ENCODE measurements around the gene PIP4K2B. TPM values are rescaled to one million over a fixed set of nuclear protein-coding genes. Genes with fewer than 3 reads are reported as not detected.
"Not testable (repeated sequence)": the region's sequence is repeated elsewhere in the genome, so short reads cannot be mapped to it uniquely, and the experiment has no call there.

The PIP4K2B gene
- total RNA-seq, 2 experiments from 2014 or later, result 49.9 to 51.4 TPM

- peaks cover 45% of the 10 kb centered on the region for H3K36me3 Mint-ChIP-seq (ENCODE audit: low read depth)
- ATAC-seq (no peak), DNase-seq (no peak)
- no peaks in the 10 kb centered on the region for H3K27me3 Mint-ChIP-seq (ENCODE audit: low read depth)
- peak overlapping the region; percentile 41 for H3K27ac Mint-ChIP-seq
- CTCF ChIA-PET, result interaction anchor here (1.5 kb wide), 1 partner anchor 37 kb away, joined by 3 read pairs; no protein-coding TSS in a partner anchor
- H3K9me3 Mint-ChIP-seq (ENCODE audit: insufficient read depth), result no peaks in the 10 kb centered on the region
- H3K4me1 Mint-ChIP-seq (ENCODE audit: low read depth), result peaks cover 39% of the 10 kb centered on the region
- peak overlapping the region; percentile 84 for H3K4me3 Mint-ChIP-seq
- POLR2A ChIA-PET, result interaction anchor here (0.9 to 1.2 kb wide), 2 partner anchors 57 to 72 kb away, joined by 3 read pairs; partner anchors contain the start of gene RPL23
Measured at GRCh38 chr17:38797158-38797490, 2.2 kb downstream of the PIP4K2B start.

GRCh38 chr17:38796451-38797157, 2.8 kb downstream of the PIP4K2B start:
- H3K27me3 Mint-ChIP-seq (ENCODE audit: low read depth), result no peaks in the 10 kb centered on the region
- peak overlapping the region; percentile 26 for H3K27ac Mint-ChIP-seq
- POLR2A ChIA-PET, result no interaction called here

GRCh38 chr17:38794221-38794620, 5.1 kb downstream of the PIP4K2B start:
- ChIA-PET POLR2A (interaction anchor here (0.6 to 0.9 kb wide), 2 partner anchors 8 to 28 kb away, joined by 3 read pairs; no protein-coding TSS in a partner anchor), CTCF (interaction anchor here (0.7 kb wide), 1 partner anchor 34 kb away, joined by 3 read pairs; no protein-coding TSS in a partner anchor)
- H3K4me1 Mint-ChIP-seq (ENCODE audit: low read depth), result peaks cover 31% of the 10 kb centered on the region
- no peak overlapping the region for H3K4me3 Mint-ChIP-seq
- H3K27ac Mint-ChIP-seq, result no peak overlapping the region
- peaks cover 33% of the 10 kb centered on the region for H3K36me3 Mint-ChIP-seq (ENCODE audit: low read depth)
- no peaks in the 10 kb centered on the region for H3K27me3 Mint-ChIP-seq (ENCODE audit: low read depth)
- DNase-seq, result no peak
- no peaks in the 10 kb centered on the region for H3K9me3 Mint-ChIP-seq (ENCODE audit: insufficient read depth)
- no peak for ATAC-seq

More at GRCh38 chr17:38796451-38797157, 2.8 kb downstream of the PIP4K2B start:
- Mint-ChIP-seq H3K4me1 (ENCODE audit: low read depth) (peaks cover 39% of the 10 kb centered on the region), H3K4me3 (no peak overlapping the region), H3K9me3 (ENCODE audit: insufficient read depth) (no peaks in the 10 kb centered on the region), H3K36me3 (ENCODE audit: low read depth) (peaks cover 42% of the 10 kb centered on the region)
- DNase-seq (no peak), ATAC-seq (no peak)
- CTCF ChIA-PET, result interaction anchor here (1.5 kb wide), 1 partner anchor 37 kb away, joined by 3 read pairs; no protein-coding TSS in a partner anchor

- CTCF ChIA-PET, result no interaction called here
- DNase-seq (no peak), ATAC-seq (no peak)
- no peaks in the 10 kb centered on the region for H3K27me3 Mint-ChIP-seq (ENCODE audit: low read depth)
- H3K9me3 Mint-ChIP-seq (ENCODE audit: insufficient read depth), result no peaks in the 10 kb centered on the region
- POLR2A ChIA-PET, result no interaction called here
- H3K4me3 Mint-ChIP-seq, result no peak overlapping the region
- H3K36me3 Mint-ChIP-seq (ENCODE audit: low read depth), result peaks cover 19% of the 10 kb centered on the region
- peaks cover 6% of the 10 kb centered on the region for H3K4me1 Mint-ChIP-seq (ENCODE audit: low read depth)
- H3K27ac Mint-ChIP-seq, result no peak overlapping the region
Measured at GRCh38 chr17:38791162-38791561, 8.2 kb downstream of the PIP4K2B start.

GRCh38 chr17:38790148-38790707, 9.1 kb downstream of the PIP4K2B start:
- CTCF ChIA-PET; H3K9me3 Mint-ChIP-seq (ENCODE audit: insufficient read depth); H3K4me3 Mint-ChIP-seq; H3K27ac Mint-ChIP-seq; H3K27me3 Mint-ChIP-seq (ENCODE audit: low read depth); POLR2A ChIA-PET; ATAC-seq; H3K4me1 Mint-ChIP-seq (ENCODE audit: low read depth); DNase-seq: not testable (repeated sequence)
- peaks cover 25% of the 10 kb centered on the region for H3K36me3 Mint-ChIP-seq (ENCODE audit: low read depth)

GRCh38 chr17:38789185-38789584, 10.2 kb downstream of the PIP4K2B start:
- CTCF ChIA-PET, result interaction anchor here (1.7 kb wide), 1 partner anchor 27 kb away, joined by 6 read pairs; no protein-coding TSS in a partner anchor
- POLR2A ChIA-PET, result no interaction called here
- no peak overlapping the region for H3K4me3 Mint-ChIP-seq
- peaks cover 32% of the 10 kb centered on the region for H3K36me3 Mint-ChIP-seq (ENCODE audit: low read depth)
- DNase-seq (no peak), ATAC-seq (no peak)
- H3K4me1 Mint-ChIP-seq (ENCODE audit: low read depth), result peaks cover 3% of the 10 kb centered on the region
- no peaks in the 10 kb centered on the region for H3K27me3 Mint-ChIP-seq (ENCODE audit: low read depth)
- no peaks in the 10 kb centered on the region for H3K9me3 Mint-ChIP-seq (ENCODE audit: insufficient read depth)
- no peak overlapping the region for H3K27ac Mint-ChIP-seq

- H3K27ac Mint-ChIP-seq, result not testable (repeated sequence)
- POLR2A ChIA-PET, result interaction anchor here (0.6 kb wide), 1 partner anchor 224 kb away, joined by 4 read pairs; no protein-coding TSS in a partner anchor
Measured at GRCh38 chr17:38787999-38788398, 11.4 kb downstream of the PIP4K2B start.

GRCh38 chr17:38786372-38786771, 13.0 kb downstream of the PIP4K2B start:
- Mint-ChIP-seq H3K9me3 (ENCODE audit: insufficient read depth) (no peaks in the 10 kb centered on the region), H3K4me3 (no peak overlapping the region), H3K27me3 (ENCODE audit: low read depth) (no peaks in the 10 kb centered on the region), H3K36me3 (ENCODE audit: low read depth) (peaks cover 31% of the 10 kb centered on the region), H3K4me1 (ENCODE audit: low read depth) (peaks cover 8% of the 10 kb centered on the region), H3K27ac (no peak overlapping the region)
- ChIA-PET CTCF (no interaction called here), POLR2A (interaction anchor here (0.6 to 1.4 kb wide), 2 partner anchors 39 to 1020 kb away, joined by 4 to 6 read pairs; partner anchors contain the start of gene CWC25)
- DNase-seq (no peak), ATAC-seq (no peak)

More at GRCh38 chr17:38787999-38788398, 11.4 kb downstream of the PIP4K2B start:
- not testable (repeated sequence) for H3K4me3 Mint-ChIP-seq; H3K27me3 Mint-ChIP-seq (ENCODE audit: low read depth); DNase-seq; ATAC-seq; H3K9me3 Mint-ChIP-seq (ENCODE audit: insufficient read depth); H3K4me1 Mint-ChIP-seq (ENCODE audit: low read depth)
- CTCF ChIA-PET, result interaction anchor here (0.7 to 1.7 kb wide), 2 partner anchors 26 to 195 kb away, joined by 3 to 6 read pairs; no protein-coding TSS in a partner anchor
- H3K36me3 Mint-ChIP-seq (ENCODE audit: low read depth), result peaks cover 32% of the 10 kb centered on the region

GRCh38 chr17:38783227-38783626, 16.1 kb downstream of the PIP4K2B start:
- ATAC-seq (no peak), DNase-seq (no peak)
- Mint-ChIP-seq H3K4me3 (no peak overlapping the region), H3K27me3 (ENCODE audit: low read depth) (no peaks in the 10 kb centered on the region), H3K36me3 (ENCODE audit: low read depth) (peaks cover 48% of the 10 kb centered on the region), H3K27ac (no peak overlapping the region), H3K4me1 (ENCODE audit: low read depth) (peaks cover 8% of the 10 kb centered on the region), H3K9me3 (ENCODE audit: insufficient read depth) (no peaks in the 10 kb centered on the region)
- CTCF ChIA-PET, result no interaction called here
- POLR2A ChIA-PET, result no interaction called here

GRCh38 chr17:38779965-38780752, 19.2 kb downstream of the PIP4K2B start:
- H3K4me3 Mint-ChIP-seq, result no peak overlapping the region
- H3K4me1 Mint-ChIP-seq (ENCODE audit: low read depth), result peaks cover 8% of the 10 kb centered on the region
- POLR2A ChIA-PET, result interaction anchor here (0.6 kb wide), 1 partner anchor 89 kb away, joined by 4 read pairs; no protein-coding TSS in a partner anchor
- CTCF ChIA-PET, result interaction anchor here (1.2 kb wide), 1 partner anchor 221 kb away, joined by 3 read pairs; no protein-coding TSS in a partner anchor
- no peak for DNase-seq
- no peaks in the 10 kb centered on the region for H3K9me3 Mint-ChIP-seq (ENCODE audit: insufficient read depth)
- H3K27me3 Mint-ChIP-seq (ENCODE audit: low read depth), result no peaks in the 10 kb centered on the region
- H3K27ac Mint-ChIP-seq, result no peak overlapping the region
- ATAC-seq, result no peak
- peaks cover 49% of the 10 kb centered on the region for H3K36me3 Mint-ChIP-seq (ENCODE audit: low read depth)

- Mint-ChIP-seq H3K4me3 (no peak overlapping the region), H3K27me3 (ENCODE audit: low read depth) (no peaks in the 10 kb centered on the region), H3K36me3 (ENCODE audit: low read depth) (peaks cover 49% of the 10 kb centered on the region), H3K4me1 (ENCODE audit: low read depth) (peaks cover 8% of the 10 kb centered on the region), H3K27ac (no peak overlapping the region), H3K9me3 (ENCODE audit: insufficient read depth) (no peaks in the 10 kb centered on the region)
- ChIA-PET POLR2A (no interaction called here), CTCF (interaction anchor here (0.6 to 1.0 kb wide), 2 partner anchors 13 to 16 kb away, joined by 3 read pairs; no protein-coding TSS in a partner anchor)
- DNase-seq (no peak), ATAC-seq (no peak)
Measured at GRCh38 chr17:38777641-38778250, 21.6 kb downstream of the PIP4K2B start.
